HG03460 (cell line): ENCODE data around the gene CDC34.

Experiments used
- ATAC-seq: cut with Tn5 transposase; IDR thresholded peaks from one replicate; pipeline ENCODE4 v1.9.1; 2021; ENCODE audit not compliant: unreplicated experiment

Gene CDC34

DNA sequence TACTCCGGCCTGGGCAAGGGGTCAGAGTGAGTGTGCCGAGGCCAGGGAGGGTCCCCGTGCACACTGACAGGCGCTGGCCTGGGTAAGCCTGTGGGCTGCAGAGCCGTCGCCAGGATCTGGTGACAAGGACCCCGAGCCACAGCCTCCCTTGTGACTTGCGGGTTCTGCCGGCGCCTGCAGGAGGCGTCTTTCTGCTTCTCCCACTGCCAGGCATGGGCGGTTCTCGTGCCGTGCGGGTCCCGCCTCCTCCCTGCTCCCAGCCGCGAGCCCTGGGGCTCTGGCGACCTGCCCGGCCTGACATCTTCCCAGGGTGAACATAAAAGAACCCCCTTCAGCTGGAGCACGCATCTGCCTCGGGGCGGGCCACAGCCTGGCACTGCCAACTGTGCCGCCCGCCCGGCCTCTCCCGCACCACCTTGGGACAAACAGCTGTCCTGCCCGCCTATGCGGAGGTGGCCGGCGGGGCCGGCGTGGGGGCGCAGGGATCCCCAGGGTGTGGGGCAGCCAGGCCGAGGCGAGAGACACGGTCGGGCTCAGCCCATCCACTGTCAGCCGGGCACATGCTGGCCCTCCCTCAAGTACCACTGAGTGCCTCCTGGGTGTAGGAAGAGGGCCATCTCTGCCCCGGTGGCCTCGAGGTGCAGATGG lies 56.7 kb downstream of the CDC34 start:
- ATAC-seq = no peak

DNA sequence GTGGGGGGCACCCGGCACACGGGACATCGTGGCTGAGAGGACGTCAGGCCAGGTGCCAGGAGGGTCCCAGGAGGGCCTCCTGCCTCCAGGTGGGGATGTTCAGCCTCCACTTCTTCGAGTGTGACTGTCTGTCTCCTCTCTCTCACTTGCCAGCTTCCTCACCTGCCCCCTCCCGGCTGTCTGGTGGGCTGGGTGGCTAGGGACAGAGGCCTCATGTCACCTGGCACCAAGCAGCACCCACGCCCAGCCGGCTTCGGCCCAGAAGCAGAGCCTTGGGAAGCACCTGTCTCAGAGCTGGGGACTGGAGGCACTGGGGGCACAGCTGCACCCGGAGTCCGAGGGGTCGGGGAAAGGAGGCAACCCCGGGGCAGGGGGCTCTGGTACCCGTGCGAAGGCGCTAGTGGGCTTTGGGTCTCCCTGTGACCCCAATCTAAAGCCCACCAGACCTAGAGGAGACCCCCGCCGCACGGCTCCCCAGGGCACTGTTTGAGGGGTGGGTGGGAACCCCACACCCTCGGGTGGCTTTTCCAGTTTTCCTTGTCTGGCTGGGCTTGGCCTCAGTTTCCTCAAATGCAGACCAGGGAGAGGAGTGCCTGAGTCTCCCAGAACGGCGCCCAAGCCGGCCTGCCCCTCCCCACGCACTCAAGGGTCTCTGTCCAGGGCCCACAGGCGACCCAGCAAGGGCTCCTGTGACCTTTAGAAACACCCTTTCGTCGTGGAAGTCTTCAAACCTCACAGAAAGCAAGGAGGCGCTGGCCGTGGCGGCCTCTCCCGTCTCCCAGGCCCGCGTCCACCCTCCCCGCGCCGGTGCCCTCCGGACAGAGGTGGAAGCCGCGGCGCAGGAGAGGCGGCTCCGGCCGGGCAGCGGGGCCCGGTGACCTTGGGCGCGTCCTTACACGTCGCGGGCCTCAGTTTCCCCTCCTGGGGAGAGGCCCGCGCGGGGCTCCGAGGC lies 57.5 kb downstream of the CDC34 start:
- no peak for ATAC-seq

DNA sequence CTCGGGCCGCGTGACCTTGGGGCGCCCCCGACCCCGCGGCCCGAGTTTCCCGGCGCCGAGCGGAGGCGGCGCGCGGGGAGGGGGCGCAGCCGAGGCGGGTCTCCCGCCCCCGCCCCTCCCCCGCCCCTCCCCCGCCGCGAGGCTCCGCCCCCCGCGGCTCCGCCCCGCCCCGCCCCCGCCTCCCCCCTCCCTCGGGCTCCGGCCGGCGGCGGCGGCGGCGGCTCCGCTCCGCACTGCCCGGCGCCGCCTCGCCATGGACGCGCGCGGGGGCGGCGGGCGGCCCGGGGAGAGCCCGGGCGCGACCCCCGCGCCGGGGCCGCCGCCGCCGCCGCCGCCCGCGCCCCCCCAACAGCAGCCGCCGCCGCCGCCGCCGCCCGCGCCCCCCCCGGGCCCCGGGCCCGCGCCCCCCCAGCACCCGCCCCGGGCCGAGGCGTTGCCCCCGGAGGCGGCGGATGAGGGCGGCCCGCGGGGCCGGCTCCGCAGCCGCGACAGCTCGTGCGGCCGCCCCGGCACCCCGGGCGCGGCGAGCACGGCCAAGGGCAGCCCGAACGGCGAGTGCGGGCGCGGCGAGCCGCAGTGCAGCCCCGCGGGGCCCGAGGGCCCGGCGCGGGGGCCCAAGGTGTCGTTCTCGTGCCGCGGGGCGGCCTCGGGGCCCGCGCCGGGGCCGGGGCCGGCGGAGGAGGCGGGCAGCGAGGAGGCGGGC lies 58.3 kb downstream of the CDC34 start, which contains the start of gene HCN2:
Gene HCN2 (plus strand): TSS at position 189 of the 703 bp plus-strand sequence. CDS start 65 bp downstream, at position 254.
- no peak for ATAC-seq

DNA sequence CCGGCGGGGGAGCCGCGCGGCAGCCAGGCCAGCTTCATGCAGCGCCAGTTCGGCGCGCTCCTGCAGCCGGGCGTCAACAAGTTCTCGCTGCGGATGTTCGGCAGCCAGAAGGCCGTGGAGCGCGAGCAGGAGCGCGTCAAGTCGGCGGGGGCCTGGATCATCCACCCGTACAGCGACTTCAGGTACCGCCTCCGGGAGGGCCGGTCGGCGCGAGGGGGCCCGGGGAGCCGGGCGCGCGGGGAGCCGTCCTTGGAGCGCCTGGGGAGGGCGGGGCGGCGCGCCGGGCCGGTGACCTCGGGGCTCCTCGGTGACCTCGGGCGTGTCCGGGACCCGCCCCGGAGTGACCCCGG lies 58.8 kb downstream of the CDC34 start:
- ATAC-seq = no peak

DNA sequence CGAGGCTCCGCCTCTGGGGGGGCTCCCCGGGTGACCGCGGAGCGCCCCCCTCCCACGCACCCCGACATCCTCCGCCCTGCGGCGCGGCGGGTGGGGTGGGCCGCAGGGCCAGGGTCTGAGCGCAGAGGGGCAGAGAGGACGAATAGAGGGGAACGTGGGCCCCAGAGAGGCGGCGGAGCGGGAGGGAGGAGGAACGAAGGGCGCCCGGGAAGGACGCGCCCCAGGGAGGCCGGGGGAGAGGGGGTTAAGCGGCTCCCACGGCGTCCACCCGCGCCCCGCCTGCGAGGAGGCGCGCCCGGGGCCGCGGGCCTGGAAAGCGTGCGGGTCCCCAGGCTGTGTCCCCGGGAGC lies 59.2 kb downstream of the CDC34 start:
- ATAC-seq = no peak

DNA sequence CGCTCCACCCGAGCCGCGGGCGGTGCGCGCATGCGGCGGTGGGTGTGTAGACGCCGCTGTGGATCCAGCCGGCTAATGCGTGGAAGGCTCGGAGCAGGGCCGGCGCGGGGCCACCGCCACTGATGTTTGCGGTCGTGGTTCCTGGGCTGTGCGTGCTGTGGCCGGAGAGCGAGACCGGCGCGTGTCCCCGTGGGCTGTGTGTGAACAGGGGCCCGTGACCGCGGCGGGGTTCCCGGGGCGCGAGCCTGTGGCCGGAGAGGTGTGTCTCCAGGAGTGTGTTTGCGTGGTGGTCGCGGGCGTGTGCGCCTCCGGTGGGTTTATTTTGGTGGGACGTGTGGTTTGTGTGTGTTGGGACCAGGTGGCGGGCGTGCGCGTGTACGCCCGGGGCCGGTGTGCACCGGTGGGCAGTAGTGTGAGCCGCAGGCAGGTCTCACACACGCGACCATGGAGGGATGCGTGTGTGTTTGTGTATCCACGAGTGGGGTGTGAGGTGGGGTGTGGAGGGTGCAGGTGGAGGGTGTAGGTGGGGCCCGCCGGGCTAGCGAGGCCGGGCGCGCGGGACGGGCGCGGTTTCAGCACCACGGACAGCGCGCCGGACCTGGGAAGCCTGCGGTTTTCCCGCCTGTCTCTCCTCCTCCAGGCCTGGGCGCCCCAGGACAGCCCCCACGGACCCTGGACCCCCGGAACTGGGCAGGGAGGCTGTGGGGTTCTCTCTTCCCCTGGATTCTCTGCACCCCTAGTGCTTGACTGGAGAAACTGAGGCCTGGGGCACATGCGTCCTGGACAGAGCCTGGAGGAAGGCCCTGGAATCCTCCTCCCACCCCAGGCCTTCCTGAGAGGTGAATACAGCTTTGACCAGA lies 59.8 kb downstream of the CDC34 start:
- no peak for ATAC-seq
